Mucosa of descending colon (tissue), 3 donors: ENCODE measurements around the gene CXCL14. TPM values are rescaled to one million over a fixed set of nuclear protein-coding genes. Genes with fewer than 3 reads are reported as not detected.

Source experiments
- ATAC-seq: fragments of 200-7000 bp; cut with Tn5 transposase; one replicate; pipeline ENCODE4 v1.9.1; 2020; ENCODE audit warnings: mild to moderate bottlenecking, moderate library complexity
- DNase-seq, 3 donors: peaks; one replicate each; pipeline ENCODE4 v3.0.0-alpha.2; 2020
- H3K36me3 ChIP-seq: fragments of 200-600 bp; one replicate; pipeline ENCODE4 v1.8.0; 2021; ENCODE audit warnings: low read depth, mild to moderate bottlenecking
- H3K4me1 ChIP-seq: fragments of 200-600 bp; one replicate; pipeline ENCODE4 v1.8.0; 2021; ENCODE audit warnings: low read depth, mild to moderate bottlenecking
- H3K4me3 ChIP-seq: fragments of 200-600 bp; one replicate; pipeline ENCODE4 v1.8.0; 2021; ENCODE audit warnings: mild to moderate bottlenecking
- H3K9me3 ChIP-seq: fragments of 200-600 bp; one replicate; pipeline ENCODE4 v1.8.0; 2021; ENCODE audit warnings: mild to moderate bottlenecking
- CTCF ChIP-seq: fragments of 200-600 bp; IDR thresholded peaks from one replicate; pipeline ENCODE4 v1.8.0; 2022; ENCODE audit warnings: antibody characterized with exemption, mild to moderate bottlenecking
- intact Hi-C, 2 donors: fragments of 100-400 bp; cut with DNase I in 1 of 2; cut with micrococcal nuclease in 1 of 2; formaldehyde crosslinking; loops; one replicate each; pipeline versions ENCODE4 v1.11.0 to v1.11.1; 2022; cut with DNase I, micrococcal nuclease
- total RNA-seq, 3 donors: library from RNA; stranded (reverse); fragmentation: NEBNext Ultra II Directional in 2 of 3; extraction: Animal tissue kit (Norgen Biotek cat#: 25700) in 2 of 3; gene quantifications; one replicate each; pipeline versions ENCODE4 v1.2.1 to v1.2.4, GENCODE V29; 2021 to 2023
- donor health status: DM: no; HTN: no; CAD: no; lungs with moderate emphysema.
- donor health status: DM: no; HTN: no; CAD: no.
- donor health status: DM: no; HTN: yes; CAD: no.

Gene CXCL14
- total RNA-seq, 3 donors from 2014 or later = 16.7 to 61.6 (median 24.2) TPM

GRCh38 chr5:135568246-135568645, 10.5 kb downstream of the CXCL14 start:
- Histone ChIP-seq H3K4me3 (no peak overlapping the region), H3K36me3 (no peaks in the 10 kb centered on the region), H3K4me1 (no peaks in the 10 kb centered on the region), H3K9me3 (no peaks in the 10 kb centered on the region)
- no peak for TF ChIP-seq CTCF
- no peak for ATAC-seq
- no peak for DNase-seq
- intact Hi-C loops = loop anchor here in 1 of 2 donors (10.0 kb wide), 1 partner anchor 157 kb away; no protein-coding TSS in a partner anchor

- no peaks in the 10 kb centered on the region for H3K36me3 ChIP-seq
- no peaks in the 10 kb centered on the region for H3K9me3 ChIP-seq
- no peak for ATAC-seq
- TF ChIP-seq CTCF = no peak
- H3K4me3 ChIP-seq = no peak overlapping the region
- intact Hi-C loops = loop anchor here in 1 of 2 donors (10.0 kb wide), 1 partner anchor 157 kb away; no protein-coding TSS in a partner anchor
- H3K4me1 ChIP-seq = no peaks in the 10 kb centered on the region
- no peak for DNase-seq
Measured at GRCh38 chr5:135567661-135568060, 11.1 kb downstream of the CXCL14 start.

- DNase-seq (no peak), ATAC-seq (no peak)
- Histone ChIP-seq H3K36me3 (no peaks in the 10 kb centered on the region), H3K4me1 (no peaks in the 10 kb centered on the region), H3K4me3 (no peak overlapping the region), H3K9me3 (no peaks in the 10 kb centered on the region)
- intact Hi-C loops = loop anchor here in 1 of 2 donors (10.0 kb wide), 1 partner anchor 158 kb away; no protein-coding TSS in a partner anchor
- no peak for TF ChIP-seq CTCF
Measured at GRCh38 chr5:135566422-135567400, 12.1 kb downstream of the CXCL14 start.

- no peaks in the 10 kb centered on the region for H3K9me3 ChIP-seq
- peak; percentile 80 for ATAC-seq
- DNase-seq = peak in 2 of 3 donors; percentile 87 to 91
- peak; percentile 88 for TF ChIP-seq CTCF
- intact Hi-C loops = loop anchor here in 1 of 2 donors (10.0 kb wide), 1 partner anchor 159 kb away; no protein-coding TSS in a partner anchor
- no peak overlapping the region for H3K4me3 ChIP-seq
- H3K36me3 ChIP-seq = no peaks in the 10 kb centered on the region
- no peaks in the 10 kb centered on the region for H3K4me1 ChIP-seq
Measured at GRCh38 chr5:135565725-135566421, 12.9 kb downstream of the CXCL14 start.

- Histone ChIP-seq H3K4me3 (no peak overlapping the region), H3K4me1 (no peaks in the 10 kb centered on the region), H3K36me3 (no peaks in the 10 kb centered on the region), H3K9me3 (no peaks in the 10 kb centered on the region)
- ATAC-seq = no peak
- TF ChIP-seq CTCF = no peak
- intact Hi-C loops = loop anchor here in 1 of 2 donors (10.0 kb wide), 1 partner anchor 160 kb away; no protein-coding TSS in a partner anchor
- no peak for DNase-seq
Measured at GRCh38 chr5:135565266-135565665, 13.5 kb downstream of the CXCL14 start.
